SK-N-SH (cell line): Measurements from ENCODE around the gene DNAJC13. TPM values are rescaled to one million over a fixed set of nuclear protein-coding genes. Genes with fewer than 3 reads are reported as not detected.

Source experiments
- CTCF ChIA-PET: fragments of 300-600, 350-600 bp; formaldehyde crosslinking; extraction: SDS; loops from one replicate; lab custom pipeline; 2021; lab: Yijun Ruan, JAX
- POLR2A ChIA-PET: fragments of 350-600 bp; sonication (Branson Sonifier 250); formaldehyde crosslinking; extraction: SDS; loops from one replicate; lab custom pipeline; 2020; ENCODE audit warnings: antibody characterized with exemption, inconsistent platforms; lab: Yijun Ruan, JAX
- DNase-seq: peaks from one replicate; pipeline ENCODE4 v3.0.0; 2012
- H2AFZ ChIP-seq: fragments of 200-600 bp; sonication (generic); 2 replicates; pipeline ENCODE4 v1.8.1; 2016; ENCODE audit warnings: antibody characterized with exemption, mild to moderate bottlenecking, low read depth
- H3F3A ChIP-seq: fragments of 200-600 bp; sonication (generic); replicated peaks from 2 replicates; pipeline ENCODE3; 2016; ENCODE audit warnings: antibody characterized with exemption, mild to moderate bottlenecking; ENCODE audit not compliant: insufficient read depth
- H3K27ac ChIP-seq, 2 experiments: fragments of 200-500 bp in 1 of 2; fragments of 200-600 bp in 1 of 2; sonication (Bioruptor generic) in 1 of 2; sonication (generic), shearing (Covaris generic) in 1 of 2; 2 replicates each; pipeline versions ENCODE4 v1.5.1 to v1.6.1; 2014 to 2016; ENCODE audit warnings: low read depth in 2 of 2, inconsistent platforms in 1 of 2, low read length in 1 of 2, mild to moderate bottlenecking in 1 of 2, mixed read lengths in 1 of 2
- H3K27me3 ChIP-seq: fragments of 200-600 bp; sonication (generic), shearing (Covaris generic); 2 replicates; pipeline ENCODE4 v1.6.1; 2016; ENCODE audit warnings: mixed run types; ENCODE audit not compliant: insufficient read depth
- H3K36me3 ChIP-seq, 2 experiments: fragments of 200-500 bp in 1 of 2; fragments of 200-600 bp in 1 of 2; sonication (Bioruptor generic) in 1 of 2; sonication (generic) in 1 of 2; replicated peaks in 1 of 2; 2 replicates each; pipeline versions ENCODE3 to v1.5.1; 2014 to 2016; ENCODE audit warnings: low read length in 1 of 2, mild to moderate bottlenecking in 1 of 2; ENCODE audit not compliant: insufficient read depth in 2 of 2, control insufficient read depth in 1 of 2
- H3K4me1 ChIP-seq, 2 experiments: fragments of 200-500 bp in 1 of 2; fragments of 200-600 bp in 1 of 2; sonication (Bioruptor generic) in 1 of 2; sonication (generic), shearing (Covaris generic) in 1 of 2; 2 replicates each; pipeline versions ENCODE4 v1.5.1 to v1.6.1; 2014 to 2016; ENCODE audit warnings: low read depth in 1 of 2, low read length in 1 of 2, mixed run types in 1 of 2; ENCODE audit not compliant: insufficient read depth in 2 of 2, control insufficient read depth in 1 of 2
- H3K4me2 ChIP-seq: fragments of 200-600 bp; sonication (generic), shearing (Covaris generic); 2 replicates; pipeline ENCODE4 v1.6.1; 2017; ENCODE audit warnings: mixed run types
- H3K4me3 ChIP-seq, 2 experiments: fragments of 200-500 bp in 1 of 2; fragments of 200-600 bp in 1 of 2; sonication (Bioruptor generic) in 1 of 2; sonication (generic), shearing (Covaris generic) in 1 of 2; 2 replicates each; pipeline versions ENCODE4 v1.5.1 to v1.8.1; 2014 to 2016; ENCODE audit warnings: low read depth in 2 of 2, inconsistent platforms in 1 of 2, low read length in 1 of 2, mild to moderate bottlenecking in 1 of 2, mixed read lengths in 1 of 2, moderate library complexity in 1 of 2
- H3K79me2 ChIP-seq: fragments of 200-600 bp; sonication (generic); 2 replicates; pipeline ENCODE4 v1.8.1; 2017; ENCODE audit warnings: mild to moderate bottlenecking; ENCODE audit not compliant: insufficient read depth
- H3K9ac ChIP-seq: fragments of 200-600 bp; sonication (generic); 2 replicates; pipeline ENCODE4 v1.6.1; 2017; ENCODE audit warnings: mixed run types
- H3K9me2 ChIP-seq: fragments of 200-600 bp; sonication (generic); 2 replicates; pipeline ENCODE4 v1.6.1; 2017; ENCODE audit warnings: mixed run types
- H3K9me3 ChIP-seq: fragments of 200-600 bp; sonication (generic); 2 replicates; pipeline ENCODE4 v1.6.1; 2017; ENCODE audit warnings: mixed run types, mild to moderate bottlenecking, moderate library complexity
- H4K20me1 ChIP-seq: fragments of 200-600 bp; sonication (generic); 2 replicates; pipeline ENCODE4 v1.6.1; 2017; ENCODE audit warnings: mild to moderate bottlenecking, mixed run types; ENCODE audit not compliant: insufficient read depth
- ELF1 ChIP-seq: IDR thresholded peaks from 2 replicates; pipeline ENCODE4 v1.4.0; 2012
- EP300 ChIP-seq, 2 experiments: IDR thresholded peaks; 2 replicates each; pipeline versions ENCODE4 v1.4.0 to v1.6.1; 2012; ENCODE audit warnings: borderline replicate concordance in 1 of 2, low read depth in 1 of 2, low read length in 1 of 2
- EZH2phosphoT487 ChIP-seq: fragments of 200-600 bp; sonication (generic); IDR thresholded peaks from 2 replicates; pipeline ENCODE4 v1.6.1; 2017; ENCODE audit warnings: low read depth, mixed run types, mild to moderate bottlenecking, antibody characterized with exemption, moderate library complexity, borderline replicate concordance
- FOXJ3 ChIP-seq: sonication (generic); formaldehyde crosslinking; IDR thresholded peaks from 2 replicates; pipeline ENCODE4 v1.5.1; 2020; ENCODE audit warnings: mild to moderate bottlenecking, missing genetic modification reagents
- GATA2 ChIP-seq: sonication (generic); formaldehyde crosslinking; IDR thresholded peaks from 2 replicates; pipeline ENCODE4 v1.5.0; 2020; ENCODE audit warnings: mild to moderate bottlenecking, missing genetic modification reagents
- NRF1 ChIP-seq: IDR thresholded peaks from 2 replicates; pipeline ENCODE4 v1.6.1; 2012; ENCODE audit warnings: low read depth, mild to moderate bottlenecking, low read length
- POLR2AphosphoS5 ChIP-seq: IDR thresholded peaks from 2 replicates; pipeline ENCODE4 v1.6.1; 2012; ENCODE audit warnings: low read depth, low read length
- SMC3 ChIP-seq: IDR thresholded peaks from 2 replicates; pipeline ENCODE4 v1.6.1; 2012; ENCODE audit warnings: low read depth, low read length, improper control_type of control experiment
- TCF12 ChIP-seq: IDR thresholded peaks from 2 replicates; pipeline ENCODE4 v1.4.0; 2012
- TEAD4 ChIP-seq: IDR thresholded peaks from 2 replicates; pipeline ENCODE4 v1.4.0; 2012; ENCODE audit warnings: mild to moderate bottlenecking, borderline replicate concordance; ENCODE audit not compliant: insufficient read depth
- USF1 ChIP-seq: IDR thresholded peaks from 2 replicates; pipeline ENCODE4 v1.4.0; 2012; ENCODE audit warnings: low read depth, borderline replicate concordance
- USF2 ChIP-seq: fragments of 150-350 bp; IDR thresholded peaks from 2 replicates; pipeline ENCODE4 v1.6.1; 2017; ENCODE audit warnings: antibody characterized with exemption, low read length, low read depth, borderline replicate concordance
- YY1 ChIP-seq: IDR thresholded peaks from 2 replicates; pipeline ENCODE4 v1.4.0; 2012; ENCODE audit warnings: low read depth, mild to moderate bottlenecking
- WGBS: methylation state at CpG from one replicate; pipeline ENCODE4 v1.1.6; 2017; ENCODE audit warnings: low lambda C conversion rate; 5-methylcytosine and 5-hydroxymethylcytosine counted together
- polyA plus RNA-seq, 3 experiments: library from polyadenylated mRNA; depleted of rRNA; stranded (reverse); fragments of >200 nt; gene quantifications; 2 replicates each; pipeline ENCODE4 v1.2.3, GENCODE V29; 2012
- TF ChIP-seq, protein P1 (sequence below): IDR thresholded peaks from 2 replicates; pipeline ENCODE4 v1.4.0; 2012; ENCODE audit warnings: low read depth, borderline replicate concordance

The DNAJC13 gene
- polyA plus RNA-seq, 1 of the 3 experiments (the other 2 are of a cell fraction), result 10.8 TPM

DNA sequence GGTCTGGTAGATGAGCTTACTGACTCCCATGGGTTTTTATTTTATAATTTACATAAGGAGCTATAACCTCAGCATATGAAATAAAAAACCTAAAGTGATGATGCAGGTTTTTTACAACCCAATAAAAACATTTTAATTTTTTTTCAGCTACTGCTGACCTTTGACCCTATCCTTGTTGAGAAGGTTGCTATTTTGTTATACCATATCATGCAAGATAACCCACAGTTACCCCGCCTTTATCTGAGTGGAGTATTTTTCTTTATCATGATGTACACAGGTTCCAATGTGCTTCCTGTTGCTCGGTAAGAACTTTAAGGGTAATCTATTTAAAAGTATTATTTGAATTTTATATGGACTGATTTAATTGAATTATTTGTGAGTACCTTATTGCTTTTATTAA is 70.8 kb downstream of the DNAJC13 start:
- peaks cover 86 to 87% of the 10 kb centered on the region in 2 experiments for H3K36me3 ChIP-seq

DNA sequence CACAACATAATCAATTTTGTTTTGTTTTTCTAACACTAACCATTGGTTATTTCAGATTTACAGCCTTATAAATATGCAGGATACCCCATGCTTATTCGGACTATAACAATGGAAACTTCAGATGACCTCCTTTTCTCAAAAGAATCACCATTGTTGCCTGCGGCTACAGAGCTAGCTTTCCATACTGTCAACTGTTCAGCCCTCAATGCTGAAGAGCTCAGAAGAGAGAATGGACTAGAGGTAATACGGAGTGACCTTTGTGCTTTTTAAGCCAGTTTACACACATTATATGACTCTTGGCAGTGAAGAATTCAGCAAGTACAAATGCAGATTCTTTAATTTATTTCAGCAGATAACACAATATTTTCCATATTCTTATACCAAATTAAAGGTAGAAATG is 81.8 kb downstream of the DNAJC13 start:
- Histone ChIP-seq H2AFZ (no peak overlapping the region), H3K4me3 (no peak overlapping the region), H3K4me2 (no peak overlapping the region), H3K9me2 (no peaks in the 10 kb centered on the region; the same call in 1 of the 2 replicates), H3K27me3 (no peaks in the 10 kb centered on the region), H3K9ac (no peak overlapping the region), H3K27ac (no peak overlapping the region), H4K20me1 (no peaks in the 10 kb centered on the region), H3K79me2 (no peaks in the 10 kb centered on the region), H3K36me3 (peaks cover 94 to 95% of the 10 kb centered on the region in 2 experiments), H3F3A (peaks cover 10% of the 10 kb centered on the region), H3K4me1 (no peaks in the 10 kb centered on the region), H3K9me3 (no peaks in the 10 kb centered on the region)
- CTCF ChIA-PET, result interaction anchor here (1.2 kb wide), 1 partner anchor 37 kb away, joined by 3 read pairs; no protein-coding TSS in a partner anchor
- WGBS, result 97% methylated on average over 3 of the region's 3 CpGs
- TF ChIP-seq TEAD4, result no peak
- TF ChIP-seq POLR2AphosphoS5, result no peak
- TF ChIP-seq ELF1, result no peak
- POLR2A ChIA-PET, result no interaction called here
- no peak for DNase-seq

More for the DNA sequence above, 70.8 kb downstream of the DNAJC13 start:
- Histone ChIP-seq H2AFZ (no peak overlapping the region), H4K20me1 (no peaks in the 10 kb centered on the region), H3K4me1 (no peaks in the 10 kb centered on the region; a peak in 2 of 4 replicates), H3K4me2 (no peak overlapping the region), H3K79me2 (no peaks in the 10 kb centered on the region), H3K4me3 (no peak overlapping the region), H3K9me3 (no peaks in the 10 kb centered on the region), H3K27ac (no peak overlapping the region), H3K9me2 (no peaks in the 10 kb centered on the region), H3K27me3 (no peaks in the 10 kb centered on the region), H3F3A (peaks cover 8% of the 10 kb centered on the region), H3K9ac (no peak overlapping the region)
- POLR2A ChIA-PET, result no interaction called here
- CTCF ChIA-PET, result interaction anchor here (1.2 kb wide), 1 partner anchor 88 kb away, joined by 3 read pairs; no protein-coding TSS in a partner anchor
- 84% methylated on average over 2 of the region's 2 CpGs for WGBS
- TF ChIP-seq USF1 (no peak), EP300 (IDR thresholded peaks at IDR 0.05; ENCODE audit: borderline replicate concordance in 1 of 2, low read depth in 1 of 2, low read length in 1 of 2) (no peak), ELF1 (no peak), TEAD4 (no peak), EZH2phosphoT487 (no peak), TCF12 (no peak), YY1 (no peak), GATA2 (no peak), USF2 (no peak), NRF1 (no peak), SMC3 (no peak), FOXJ3 (CRISPR knock-in tag) (no peak)
- TF ChIP-seq, protein P1, sequence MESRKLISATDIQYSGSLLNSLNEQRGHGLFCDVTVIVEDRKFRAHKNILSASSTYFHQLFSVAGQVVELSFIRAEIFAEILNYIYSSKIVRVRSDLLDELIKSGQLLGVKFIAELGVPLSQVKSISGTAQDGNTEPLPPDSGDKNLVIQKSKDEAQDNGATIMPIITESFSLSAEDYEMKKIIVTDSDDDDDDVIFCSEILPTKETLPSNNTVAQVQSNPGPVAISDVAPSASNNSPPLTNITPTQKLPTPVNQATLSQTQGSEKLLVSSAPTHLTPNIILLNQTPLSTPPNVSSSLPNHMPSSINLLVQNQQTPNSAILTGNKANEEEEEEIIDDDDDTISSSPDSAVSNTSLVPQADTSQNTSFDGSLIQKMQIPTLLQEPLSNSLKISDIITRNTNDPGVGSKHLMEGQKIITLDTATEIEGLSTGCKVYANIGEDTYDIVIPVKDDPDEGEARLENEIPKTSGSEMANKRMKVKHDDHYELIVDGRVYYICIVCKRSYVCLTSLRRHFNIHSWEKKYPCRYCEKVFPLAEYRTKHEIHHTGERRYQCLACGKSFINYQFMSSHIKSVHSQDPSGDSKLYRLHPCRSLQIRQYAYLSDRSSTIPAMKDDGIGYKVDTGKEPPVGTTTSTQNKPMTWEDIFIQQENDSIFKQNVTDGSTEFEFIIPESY, result no peak
- DNase-seq, result no peak
